Mesenchymal stem cell (in vitro differentiated cells and primary cell): Measurements from ENCODE around the gene SAMHD1.
A peak's percentile ranks its signal among the peaks of the same experiment; 100 is the strongest.
"Not testable (repeated sequence)": the region's sequence is repeated elsewhere in the genome, so short reads cannot be mapped to it uniquely, and the experiment has no call there.

Experiments used
- DNase-seq: peaks from one replicate; pipeline ENCODE4 v3.0.0-alpha.2; 2013
- H2AFZ ChIP-seq: one replicate; pipeline ENCODE4 v1.6.1; 2013; ENCODE audit warnings: low read depth, mild to moderate bottlenecking, control low read depth, inconsistent platforms, low read length, moderate library complexity
- H2AK5ac ChIP-seq: 2 replicates; pipeline ENCODE4 v1.6.1; 2013; ENCODE audit warnings: low read length, moderate library complexity, mild to moderate bottlenecking, inconsistent platforms; ENCODE audit not compliant: severe bottlenecking
- H2BK120ac ChIP-seq: one replicate; pipeline ENCODE4 v1.6.1; 2013; ENCODE audit warnings: low read depth, mild to moderate bottlenecking, inconsistent platforms, low read length, moderate library complexity
- H2BK12ac ChIP-seq, 2 experiments: one replicate each; pipeline ENCODE4 v1.6.1; 2013; ENCODE audit warnings: inconsistent platforms in 2 of 2, low read length in 2 of 2, mild to moderate bottlenecking in 2 of 2, moderate library complexity in 2 of 2, control low read depth in 1 of 2
- H2BK15ac ChIP-seq: one replicate; pipeline ENCODE4 v1.6.1; 2013; ENCODE audit warnings: mild to moderate bottlenecking, low read depth, inconsistent platforms; ENCODE audit not compliant: poor library complexity, severe bottlenecking
- H2BK5ac ChIP-seq: 2 replicates; pipeline ENCODE4 v1.6.1; 2013; ENCODE audit warnings: low read depth, mild to moderate bottlenecking, low read length, control low read depth, inconsistent platforms; ENCODE audit not compliant: poor library complexity, severe bottlenecking
- H3K14ac ChIP-seq, 2 experiments: one replicate each; pipeline ENCODE4 v1.6.1; 2013; ENCODE audit warnings: inconsistent platforms in 2 of 2, low read length in 2 of 2, control low read depth in 1 of 2, mild to moderate bottlenecking in 1 of 2, moderate library complexity in 1 of 2
- H3K18ac ChIP-seq, 2 experiments: one replicate each; pipeline ENCODE4 v1.6.1; 2013; ENCODE audit warnings: inconsistent platforms in 2 of 2, low read length in 2 of 2, control low read depth in 1 of 2, low read depth in 1 of 2, mild to moderate bottlenecking in 1 of 2
- H3K23ac ChIP-seq, 2 experiments: one replicate each; pipeline ENCODE4 v1.6.1; 2013; ENCODE audit warnings: inconsistent platforms in 2 of 2, low read length in 2 of 2, mild to moderate bottlenecking in 2 of 2, moderate library complexity in 2 of 2, control low read depth in 1 of 2
- H3K27ac ChIP-seq: 2 replicates; pipeline ENCODE4 v1.5.1; 2013; ENCODE audit warnings: mild to moderate bottlenecking, moderate library complexity, low read length, control low read depth, inconsistent platforms; ENCODE audit not compliant: poor library complexity, severe bottlenecking
- H3K27me3 ChIP-seq, 2 experiments: 2 replicates each; pipeline versions ENCODE4 v1.6.1 to v1.7.0; 2013; ENCODE audit warnings: low read length in 2 of 2, mild to moderate bottlenecking in 2 of 2, moderate library complexity in 2 of 2, control low read depth in 1 of 2, inconsistent platforms in 1 of 2; ENCODE audit not compliant: control insufficient read depth in 1 of 2, insufficient read depth in 1 of 2
- H3K36me3 ChIP-seq, 2 experiments: 2 replicates each; pipeline versions ENCODE4 v1.6.1 to v1.7.0; 2013; ENCODE audit warnings: low read length in 2 of 2, control low read depth in 1 of 2, inconsistent platforms in 1 of 2, low read depth in 1 of 2, mild to moderate bottlenecking in 1 of 2; ENCODE audit not compliant: insufficient read depth in 2 of 2, control insufficient read depth in 1 of 2
- H3K4ac ChIP-seq, 2 experiments: one replicate each; pipeline ENCODE4 v1.6.1; 2013; ENCODE audit warnings: inconsistent platforms in 2 of 2, low read length in 2 of 2, mild to moderate bottlenecking in 2 of 2, moderate library complexity in 2 of 2, control low read depth in 1 of 2, low read depth in 1 of 2
- H3K4me1 ChIP-seq: 2 replicates; pipeline ENCODE4 v1.6.1; 2013; ENCODE audit warnings: low read depth, low read length, control low read depth; ENCODE audit not compliant: control insufficient read depth, insufficient read depth
- H3K4me2 ChIP-seq: 2 replicates; pipeline ENCODE4 v1.6.1; 2013; ENCODE audit warnings: low read length, mild to moderate bottlenecking, inconsistent platforms; ENCODE audit not compliant: poor library complexity, severe bottlenecking
- H3K4me3 ChIP-seq, 2 experiments: 2 replicates each; pipeline versions ENCODE4 v1.5.1 to v1.7.0; 2013; ENCODE audit warnings: low read length in 2 of 2, mild to moderate bottlenecking in 2 of 2, control low read depth in 1 of 2, low read depth in 1 of 2; ENCODE audit not compliant: insufficient read depth in 1 of 2
- H3K79me1 ChIP-seq: replicated peaks from 2 replicates; pipeline ENCODE4 v1.6.1; 2013; ENCODE audit warnings: mild to moderate bottlenecking, control low read depth, low read length, inconsistent platforms; ENCODE audit not compliant: poor library complexity, severe bottlenecking
- H3K9ac ChIP-seq: 2 replicates; pipeline ENCODE4 v1.7.0; 2013; ENCODE audit warnings: mild to moderate bottlenecking, low read length, moderate library complexity
- H3K9me3 ChIP-seq: 2 replicates; pipeline ENCODE4 v1.7.0; 2013; ENCODE audit warnings: mild to moderate bottlenecking, low read length; ENCODE audit not compliant: control insufficient read depth
- H4K8ac ChIP-seq: one replicate; pipeline ENCODE4 v1.6.1; 2013; ENCODE audit warnings: inconsistent platforms, mild to moderate bottlenecking, low read length, moderate library complexity
- H4K91ac ChIP-seq: one replicate; pipeline ENCODE4 v1.6.1; 2013; ENCODE audit warnings: mild to moderate bottlenecking, low read length, inconsistent platforms
- WGBS: methylation state at CpG from one replicate; pipeline ENCODE4 v1.1.7; 2013; ENCODE audit warnings: mixed read lengths; 5-methylcytosine and 5-hydroxymethylcytosine counted together

SAMHD1 gene

GRCh38 chr20:36994221-36994620, 42.7 kb upstream of the SAMHD1 start:
- H2AFZ ChIP-seq, H3K9me3 ChIP-seq, H3K36me3 ChIP-seq, H4K91ac ChIP-seq, H3K27me3 ChIP-seq, H3K9ac ChIP-seq, H2BK12ac ChIP-seq, H3K18ac ChIP-seq, DNase-seq, H3K4me1 ChIP-seq, H4K8ac ChIP-seq, H2BK15ac ChIP-seq, H3K14ac ChIP-seq, H3K27ac ChIP-seq, H3K4me3 ChIP-seq, H2AK5ac ChIP-seq, H3K23ac ChIP-seq, H3K4ac ChIP-seq, H2BK120ac ChIP-seq, H2BK5ac ChIP-seq, H3K4me2 ChIP-seq, H3K79me1 ChIP-seq: not testable (repeated sequence)
- WGBS = 95% methylated on average over 4 of the region's 4 CpGs

- no peaks in the 10 kb centered on the region for H3K27me3 ChIP-seq
- WGBS = 100% methylated on average over 4 of the region's 4 CpGs
- H2BK120ac ChIP-seq = no peak overlapping the region
- no peak overlapping the region for H3K4ac ChIP-seq
- no peak overlapping the region for H2AFZ ChIP-seq
- no peak overlapping the region for H3K18ac ChIP-seq
- no peak overlapping the region for H3K27ac ChIP-seq
- peaks cover 3 to 6% of the 10 kb centered on the region in 2 experiments for H3K36me3 ChIP-seq
- no peak overlapping the region for H2BK5ac ChIP-seq
- no peak overlapping the region for H4K8ac ChIP-seq
- no peaks in the 10 kb centered on the region for H3K79me1 ChIP-seq
- no peak overlapping the region for H3K14ac ChIP-seq
- peaks cover 8% of the 10 kb centered on the region for H3K9me3 ChIP-seq
- H2AK5ac ChIP-seq = no peak overlapping the region
- no peak overlapping the region for H3K4me2 ChIP-seq
- H4K91ac ChIP-seq = no peak overlapping the region
- no peak overlapping the region for H3K4me3 ChIP-seq
- DNase-seq = no peak
- H2BK15ac ChIP-seq = no peak overlapping the region
- H2BK12ac ChIP-seq = no peak overlapping the region
- H3K9ac ChIP-seq = no peak overlapping the region
- no peaks in the 10 kb centered on the region for H3K4me1 ChIP-seq
- no peak overlapping the region for H3K23ac ChIP-seq
These were observed 41.4 kb upstream of the SAMHD1 start for GRCh38 chr20:36992802-36993334.

- Histone ChIP-seq H3K79me1 (no peaks in the 10 kb centered on the region), H3K4me1 (no peaks in the 10 kb centered on the region), H3K4me3 (no peak overlapping the region), H2BK120ac (no peak overlapping the region), H2BK15ac (no peak overlapping the region), H3K9me3 (peaks cover 8% of the 10 kb centered on the region), H3K18ac (no peak overlapping the region), H3K9ac (no peak overlapping the region), H2AK5ac (no peak overlapping the region), H3K27ac (no peak overlapping the region), H3K27me3 (no peaks in the 10 kb centered on the region), H2BK5ac (no peak overlapping the region), H2BK12ac (no peak overlapping the region), H3K4me2 (no peak overlapping the region), H4K8ac (no peak overlapping the region), H3K36me3 (peaks cover 3 to 6% of the 10 kb centered on the region in 2 experiments), H3K23ac (no peak overlapping the region), H2AFZ (no peak overlapping the region), H3K4ac (no peak overlapping the region), H3K14ac (no peak overlapping the region), H4K91ac (no peak overlapping the region)
- WGBS = 88% methylated on average over 2 of the region's 3 CpGs
- no peak for DNase-seq
These were observed 40.2 kb upstream of the SAMHD1 start for GRCh38 chr20:36991703-36992102.

GRCh38 chr20:36989797-36990196, 38.3 kb upstream of the SAMHD1 start:
- peaks cover 8% of the 10 kb centered on the region for H3K9me3 ChIP-seq
- no peak overlapping the region for H3K4ac ChIP-seq
- WGBS = 94% methylated on average over 4 of the region's 6 CpGs
- no peak overlapping the region for H2AK5ac ChIP-seq
- no peak overlapping the region for H3K14ac ChIP-seq
- peaks cover 0 to 6% of the 10 kb centered on the region in 2 experiments for H3K36me3 ChIP-seq
- H3K18ac ChIP-seq = no peak overlapping the region
- no peak overlapping the region for H2BK15ac ChIP-seq
- no peak for DNase-seq
- H2BK12ac ChIP-seq = no peak overlapping the region
- H3K4me3 ChIP-seq = no peak overlapping the region
- peak overlapping the region; percentile 69 for H4K8ac ChIP-seq
- no peak overlapping the region for H4K91ac ChIP-seq
- H2BK5ac ChIP-seq = no peak overlapping the region
- H3K27me3 ChIP-seq = no peaks in the 10 kb centered on the region
- H2BK120ac ChIP-seq = no peak overlapping the region
- H3K9ac ChIP-seq = no peak overlapping the region
- no peaks in the 10 kb centered on the region for H3K79me1 ChIP-seq
- H2AFZ ChIP-seq = no peak overlapping the region
- no peak overlapping the region for H3K27ac ChIP-seq
- no peak overlapping the region for H3K4me2 ChIP-seq
- H3K23ac ChIP-seq = no peak overlapping the region
- no peaks in the 10 kb centered on the region for H3K4me1 ChIP-seq
